Right lobe of liver (tissue), 4 donors: ENCODE measurements around the gene TMEM255B.

Experiments used
- CTCF ChIP-seq, 4 donors: fragments of 200-600 bp in 3 of 4; fragments of 450-650 bp in 1 of 4; IDR thresholded peaks; one replicate each; pipeline versions ENCODE4 v1.5.1 to v1.8.0; 2016 to 2022; ENCODE audit warnings: antibody characterized with exemption in 4 of 4, mild to moderate bottlenecking in 2 of 4
- POLR2A ChIP-seq: fragments of 450-650 bp; IDR thresholded peaks from one replicate; pipeline ENCODE4 v1.6.1; 2017; ENCODE audit warnings: antibody characterized with exemption, mild to moderate bottlenecking
- donor health status: DM: no; HTN: no; CAD: no.
- donor health status: DM: no; HTN: no; CAD: no.
- donor health status: DM: no; HTN: yes; CAD: no.

- no peak for TF ChIP-seq CTCF (IDR thresholded peaks at IDR 0.05)
- no peak for TF ChIP-seq POLR2A
Measured at GRCh38 chr13:113801289-113801961, 42.4 kb downstream of the TMEM255B start.
